Measurements from ENCODE around the gene VAV1. TPM values are rescaled to one million over a fixed set of nuclear protein-coding genes. Genes with fewer than 3 reads are reported as not detected.
"Not testable (repeated sequence)": the region's sequence is repeated elsewhere in the genome, so short reads cannot be mapped to it uniquely, and the experiment has no call there.

VAV1 gene
- polyA plus RNA-seq, 2 of the 4 experiments (the other 2 are of a cell fraction): 5.6 to 7.5 TPM

- DNase-seq (ENCODE audit: low read depth in 1 of 2, low spot score in 1 of 2): no peak
- 67% methylated on average over 6 of the region's 8 CpGs for whole genome bisulfite sequencing (ENCODE audit: missing lambda C conversion rate)
- POLR2A ChIA-PET: no interaction called here
- H3K27ac ChIP-seq: peak overlapping the region in 1 of 2 experiments; percentile 18; a peak in 2 of 6 replicates
- H3K9me3 ChIP-seq: no peaks in the 10 kb centered on the region
- CTCF ChIA-PET: interaction anchor here (0.6 to 1.1 kb wide), 3 partner anchors 28 to 472 kb away, joined by 3 to 5 read pairs (median 3); no protein-coding TSS in a partner anchor
- H3K4me1 ChIP-seq: no peaks in the 10 kb centered on the region; the same call in 2 of the 3 replicates
- H3K4me3 ChIP-seq: no peak overlapping the region
- no peak for FAIRE-seq
- no peak for TF ChIP-seq CHD2 (IDR thresholded peaks at IDR 0.05; ENCODE audit: low read length, partially characterized antibody)
- TF ChIP-seq CHD4 (IDR thresholded peaks at IDR 0.05; ENCODE audit: borderline replicate concordance): no peak
- no peak for TF ChIP-seq EHMT2 (IDR thresholded peaks at IDR 0.05; ENCODE audit: low read depth)
- TF ChIP-seq RAD21 (conservative IDR thresholded peaks at IDR 0.05 in 1 of 2, IDR thresholded peaks at IDR 0.05 in 1 of 2): no peak
- TF ChIP-seq ATOH8 (CRISPR knock-in tag; IDR thresholded peaks at IDR 0.05; ENCODE audit: low read depth): no peak
- no peak for TF ChIP-seq TP53 (CRISPR knock-in tag; IDR thresholded peaks at IDR 0.05)
- no peak for TF ChIP-seq FOSL2 (IDR thresholded peaks at IDR 0.05)
- TF ChIP-seq FOSL2 (CRISPR knock-in tag; IDR thresholded peaks at IDR 0.05): no peak
- TF ChIP-seq ZFP36 (IDR thresholded peaks at IDR 0.05; ENCODE audit: borderline replicate concordance, partially characterized antibody): no peak
- no peak for TF ChIP-seq ZC3H11A (IDR thresholded peaks at IDR 0.05)
- no peak; a peak in 1 of 6 replicates for ATAC-seq
- no peak overlapping the region for H3K4me2 ChIP-seq
Measured at GRCh38 chr19:6773323-6773931, 919 bp downstream of the VAV1 start.

GRCh38 chr19:6774821-6775707, 2.6 kb downstream of the VAV1 start:
- Histone ChIP-seq H3K4me3 (no peak overlapping the region), H3K27ac (no peak overlapping the region), H3K4me1 (no peaks in the 10 kb centered on the region), H3K4me2 (no peak overlapping the region), H3K9me3 (no peaks in the 10 kb centered on the region)
- DNase-seq (ENCODE audit: low read depth in 1 of 2, low spot score in 1 of 2) (no peak), FAIRE-seq (no peak), ATAC-seq (no peak; a peak in 2 of 6 replicates)
- 25% methylated on average over 7 of the region's 11 CpGs for WGBS (ENCODE audit: missing lambda C conversion rate)
- ChIA-PET POLR2A (no interaction called here), CTCF (interaction anchor here (0.7 to 0.8 kb wide), 2 partner anchors 89 to 1217 kb away, joined by 3 read pairs; no protein-coding TSS in a partner anchor)
- TF ChIP-seq BHLHE40 (IDR thresholded peaks at IDR 0.05; ENCODE audit: low read depth, low read length) (no peak), EHF (CRISPR knock-in tag; IDR thresholded peaks at IDR 0.05) (no peak), RNF2 (IDR thresholded peaks at IDR 0.05; ENCODE audit: borderline replicate concordance, low read depth) (no peak), CHD2 (IDR thresholded peaks at IDR 0.05; ENCODE audit: low read length, partially characterized antibody) (no peak), EP300 (IDR thresholded peaks at IDR 0.05) (no peak), JUNB (IDR thresholded peaks at IDR 0.05) (no peak), NPAS2 (CRISPR knock-in tag; IDR thresholded peaks at IDR 0.05; ENCODE audit: borderline replicate concordance) (no peak), RCOR1 (IDR thresholded peaks at IDR 0.05; ENCODE audit: low read depth, low read length) (no peak), CEBPB (IDR thresholded peaks at IDR 0.05) (no peak), NFE2L2 (conservative IDR thresholded peaks at IDR 0.05; ENCODE audit: low read length) (no peak), REST (IDR thresholded peaks at IDR 0.05) (no peak), SREBF2 (IDR thresholded peaks at IDR 0.05) (no peak), KDM5A (IDR thresholded peaks at IDR 0.05) (no peak), HMGXB4 (CRISPR knock-in tag; IDR thresholded peaks at IDR 0.05; ENCODE audit: borderline replicate concordance) (no peak), POLR2AphosphoS2 (conservative IDR thresholded peaks at IDR 0.05; ENCODE audit: low read length) (no peak), JUN (IDR thresholded peaks at IDR 0.05) (no peak), NR3C1 (IDR thresholded peaks at IDR 0.05) (no peak)

- H3K4me1 ChIP-seq; H3K27ac ChIP-seq; FAIRE-seq; POLR2A ChIA-PET; DNase-seq (ENCODE audit: low read depth in 1 of 2, low spot score in 1 of 2); H3K4me3 ChIP-seq; H3K4me2 ChIP-seq; ATAC-seq; H3K9me3 ChIP-seq: not testable (repeated sequence)
- CTCF ChIA-PET: interaction anchor here (0.8 kb wide), 1 partner anchor 88 kb away, joined by 3 read pairs; no protein-coding TSS in a partner anchor
Measured at GRCh38 chr19:6776045-6776444, 3.5 kb downstream of the VAV1 start.

Data from A549 (cell line).